Thymus (tissue), 11 donors: ENCODE results near the gene SEZ6L. TPM values are rescaled to one million over a fixed set of nuclear protein-coding genes. Genes with fewer than 3 reads are reported as not detected.

ENCODE experiments used
- DNase-seq, 9 donors: peaks; one replicate each; pipeline ENCODE4 v3.0.0-alpha.2; 2013; ENCODE audit warnings: low spot score in 9 of 9, low read depth in 6 of 9, missing footprints in 1 of 9
- H3K27ac ChIP-seq, 2 donors: one replicate each; pipeline ENCODE4 v1.5.1; 2013; ENCODE audit warnings: control low read depth in 1 of 2, low read depth in 1 of 2, low read length in 1 of 2, mild to moderate bottlenecking in 1 of 2, moderate library complexity in 1 of 2
- H3K27me3 ChIP-seq, 2 donors: one replicate each; pipeline ENCODE4 v1.5.1; 2013; ENCODE audit warnings: low read length in 1 of 2; ENCODE audit not compliant: control insufficient read depth in 2 of 2, insufficient read depth in 1 of 2
- H3K36me3 ChIP-seq, 2 donors: one replicate each; pipeline ENCODE4 v1.5.1; 2013; ENCODE audit warnings: low read length in 1 of 2, mild to moderate bottlenecking in 1 of 2, moderate library complexity in 1 of 2; ENCODE audit not compliant: control insufficient read depth in 2 of 2, insufficient read depth in 2 of 2
- H3K4me1 ChIP-seq, 2 donors: one replicate each; pipeline ENCODE4 v1.5.1; 2013; ENCODE audit warnings: low read length in 2 of 2; ENCODE audit not compliant: control insufficient read depth in 2 of 2, insufficient read depth in 2 of 2
- H3K4me3 ChIP-seq, 2 donors: one replicate each; pipeline ENCODE4 v1.5.1; 2013; ENCODE audit warnings: low read length in 2 of 2, control low read depth in 1 of 2, mild to moderate bottlenecking in 1 of 2
- H3K9me3 ChIP-seq, 2 donors: one replicate each; pipeline ENCODE4 v1.5.1; 2013; ENCODE audit warnings: low read length in 1 of 2, mild to moderate bottlenecking in 1 of 2; ENCODE audit not compliant: control insufficient read depth in 2 of 2, insufficient read depth in 1 of 2
- WGBS: extraction: QIAGEN DNeasy Blood & Tissue Kit; methylation state at CpG from one replicate; pipeline ENCODE4 v1.1.7; 2013; 5-methylcytosine and 5-hydroxymethylcytosine counted together
- polyA plus RNA-seq: library from polyadenylated mRNA; stranded (reverse); fragments of 200-250 nt; gene quantifications from one replicate; pipeline ENCODE4 v1.2.3, GENCODE V29; 2013
- total RNA-seq: library from RNA; stranded (reverse); fragments of 120-200 nt; gene quantifications from one replicate; pipeline ENCODE4 v1.2.4, GENCODE V29; 2013
- donor health status: healthy.

Gene SEZ6L
- total and polyA plus RNA-seq, 2 donors: 0.37 to 0.90 TPM

DNA sequence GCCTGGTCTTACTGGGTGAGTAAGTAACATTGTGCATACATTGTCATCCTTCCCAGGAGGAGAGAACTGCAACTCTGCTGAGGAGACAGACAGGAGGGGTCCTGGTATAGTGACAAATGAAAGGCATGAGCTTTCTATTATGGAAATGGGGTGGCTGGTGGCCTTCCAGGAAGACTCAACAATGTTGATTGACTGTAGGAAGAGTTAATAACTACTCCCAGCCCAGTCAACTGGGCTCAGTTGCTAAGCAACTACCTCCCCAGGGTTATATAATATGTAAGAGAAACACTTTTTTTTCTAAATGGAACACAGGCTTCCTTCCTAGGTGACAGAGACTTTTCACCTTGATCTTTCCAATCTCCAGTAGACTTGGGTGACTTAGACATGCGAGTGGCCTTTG lies 28.2 kb downstream of the SEZ6L start:
- WGBS: 98% methylated on average over 1 of the region's 1 CpG
- no peak for DNase-seq
- Histone ChIP-seq H3K4me1 (no peaks in the 10 kb centered on the region), H3K4me3 (no peak overlapping the region), H3K27me3 (no peaks in the 10 kb centered on the region), H3K9me3 (no peaks in the 10 kb centered on the region), H3K36me3 (no peaks in the 10 kb centered on the region), H3K27ac (no peak overlapping the region)

- Histone ChIP-seq H3K36me3 (no peaks in the 10 kb centered on the region), H3K9me3 (no peaks in the 10 kb centered on the region), H3K4me1 (no peaks in the 10 kb centered on the region), H3K27ac (no peak overlapping the region), H3K4me3 (no peak overlapping the region), H3K27me3 (no peaks in the 10 kb centered on the region)
- no peak for DNase-seq
- WGBS: 68% methylated on average over 3 of the region's 3 CpGs
Observed at GRCh38 chr22:26199665-26200064, 30.4 kb downstream of the SEZ6L start.

GRCh38 chr22:26202280-26202924 lies 33.1 kb downstream of the SEZ6L start:
- 76% methylated on average over 5 of the region's 5 CpGs for WGBS
- Histone ChIP-seq H3K4me1 (no peaks in the 10 kb centered on the region), H3K36me3 (no peaks in the 10 kb centered on the region), H3K4me3 (no peak overlapping the region), H3K27ac (no peak overlapping the region), H3K27me3 (no peaks in the 10 kb centered on the region), H3K9me3 (no peaks in the 10 kb centered on the region)
- no peak for DNase-seq

GRCh38 chr22:26205494-26205893 lies 36.2 kb downstream of the SEZ6L start:
- no peak overlapping the region for H3K27ac ChIP-seq
- no peaks in the 10 kb centered on the region for H3K27me3 ChIP-seq
- H3K9me3 ChIP-seq: no peaks in the 10 kb centered on the region
- H3K4me3 ChIP-seq: no peak overlapping the region
- H3K36me3 ChIP-seq: no peaks in the 10 kb centered on the region
- no peaks in the 10 kb centered on the region for H3K4me1 ChIP-seq
- DNase-seq: no peak
- 93% methylated on average over 4 of the region's 4 CpGs for WGBS

GRCh38 chr22:26210334-26210733 lies 41.1 kb downstream of the SEZ6L start:
- H3K27me3 ChIP-seq: no peaks in the 10 kb centered on the region
- no peak for DNase-seq
- WGBS: 82% methylated on average over 8 of the region's 8 CpGs

DNA sequence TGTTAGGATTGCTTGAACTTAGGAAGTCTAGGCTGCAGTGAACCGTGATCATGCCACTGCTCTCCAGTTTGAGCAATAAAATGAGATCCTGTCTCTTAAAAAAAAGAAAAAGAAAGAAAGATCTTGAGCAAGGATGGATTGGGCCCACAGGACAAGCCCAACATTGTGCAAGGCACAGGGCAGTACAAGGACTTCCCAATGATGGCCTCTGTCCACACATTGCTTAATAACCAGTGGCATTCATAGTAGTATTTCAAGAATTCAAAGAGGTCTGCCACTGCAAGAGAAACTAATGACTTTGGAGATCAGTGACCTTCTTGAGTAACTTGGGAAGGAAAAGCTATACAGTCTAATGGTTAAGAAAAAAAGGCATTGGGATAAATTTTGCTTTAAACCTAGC lies 44.6 kb downstream of the SEZ6L start:
- WGBS: 87% methylated on average over 1 of the region's 1 CpG
- H3K27me3 ChIP-seq: peaks cover 0 to 4% of the 10 kb centered on the region in 2 donors
- H3K9me3 ChIP-seq: no peaks in the 10 kb centered on the region
- H3K36me3 ChIP-seq: no peaks in the 10 kb centered on the region
- no peaks in the 10 kb centered on the region for H3K4me1 ChIP-seq
- DNase-seq: no peak
- no peak overlapping the region for H3K4me3 ChIP-seq
- no peak overlapping the region for H3K27ac ChIP-seq

More at GRCh38 chr22:26210334-26210733, 41.1 kb downstream of the SEZ6L start:
- no peak overlapping the region for H3K4me3 ChIP-seq
- H3K27ac ChIP-seq: no peak overlapping the region
- no peaks in the 10 kb centered on the region for H3K4me1 ChIP-seq
- H3K9me3 ChIP-seq: no peaks in the 10 kb centered on the region
- H3K36me3 ChIP-seq: no peaks in the 10 kb centered on the region

GRCh38 chr22:26214466-26214865 lies 45.2 kb downstream of the SEZ6L start:
- WGBS: 82% methylated on average over 4 of the region's 4 CpGs
- peaks cover 0 to 4% of the 10 kb centered on the region in 2 donors for H3K27me3 ChIP-seq

DNA sequence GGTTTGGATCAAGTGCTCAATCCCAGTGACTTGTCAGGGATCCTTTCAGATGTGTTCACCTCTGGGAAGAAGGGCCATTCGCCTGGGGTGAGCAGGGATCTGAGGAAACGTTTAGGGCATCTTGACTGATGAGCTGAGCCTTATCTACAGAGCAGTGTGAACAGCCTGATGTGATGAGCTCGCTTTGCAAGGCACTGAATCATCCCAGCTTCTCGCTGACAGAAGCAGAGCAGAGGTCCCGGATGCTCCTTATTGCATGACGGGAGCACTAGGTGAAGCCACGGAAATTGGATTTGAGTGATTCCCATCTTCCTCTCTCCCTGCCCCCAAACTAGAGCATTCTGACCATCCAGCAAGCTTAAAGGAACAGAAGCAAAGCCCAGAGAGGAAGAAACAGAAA lies 46.5 kb downstream of the SEZ6L start:
- no peaks in the 10 kb centered on the region for H3K36me3 ChIP-seq
- DNase-seq: no peak
- H3K4me3 ChIP-seq: no peak overlapping the region
- no peak overlapping the region for H3K27ac ChIP-seq
- H3K4me1 ChIP-seq: no peaks in the 10 kb centered on the region
- no peaks in the 10 kb centered on the region for H3K9me3 ChIP-seq
- H3K27me3 ChIP-seq: peaks cover 0 to 4% of the 10 kb centered on the region in 2 donors
- 38% methylated on average over 7 of the region's 7 CpGs for WGBS

More at GRCh38 chr22:26214466-26214865, 45.2 kb downstream of the SEZ6L start:
- DNase-seq: no peak
- Histone ChIP-seq H3K4me3 (no peak overlapping the region), H3K27ac (no peak overlapping the region), H3K9me3 (no peaks in the 10 kb centered on the region), H3K36me3 (no peaks in the 10 kb centered on the region), H3K4me1 (no peaks in the 10 kb centered on the region)

DNA sequence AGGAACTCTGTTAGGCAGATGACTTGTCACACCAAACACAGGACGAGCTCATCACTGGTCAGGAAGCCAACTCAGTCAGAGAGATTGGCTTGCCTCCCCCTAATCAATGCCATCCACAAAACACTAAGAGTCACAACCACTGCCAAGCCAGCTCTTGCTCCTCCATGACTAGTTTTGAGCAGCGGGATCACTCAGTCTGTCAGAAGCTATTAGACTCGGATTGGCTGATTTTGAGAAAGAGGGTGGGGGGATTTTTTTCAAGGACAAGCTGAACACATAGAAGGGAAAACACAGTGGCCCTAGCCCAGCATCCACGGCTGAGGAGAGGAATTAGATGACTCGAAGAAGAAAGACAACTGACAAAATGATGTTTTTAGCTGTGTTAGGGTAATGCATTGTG lies 55.9 kb downstream of the SEZ6L start:
- 78% methylated on average over 5 of the region's 5 CpGs for WGBS
- Histone ChIP-seq H3K27me3 (no peaks in the 10 kb centered on the region), H3K9me3 (no peaks in the 10 kb centered on the region), H3K4me3 (no peak overlapping the region), H3K4me1 (no peaks in the 10 kb centered on the region), H3K36me3 (no peaks in the 10 kb centered on the region), H3K27ac (no peak overlapping the region)
- no peak for DNase-seq
